ENCODE data around the gene PHTF2.
A peak's percentile ranks its signal among the peaks of the same experiment; 100 is the strongest.
"Not testable (repeated sequence)": the region's sequence is repeated elsewhere in the genome, so short reads cannot be mapped to it uniquely, and the experiment has no call there.

The PHTF2 gene

DNA sequence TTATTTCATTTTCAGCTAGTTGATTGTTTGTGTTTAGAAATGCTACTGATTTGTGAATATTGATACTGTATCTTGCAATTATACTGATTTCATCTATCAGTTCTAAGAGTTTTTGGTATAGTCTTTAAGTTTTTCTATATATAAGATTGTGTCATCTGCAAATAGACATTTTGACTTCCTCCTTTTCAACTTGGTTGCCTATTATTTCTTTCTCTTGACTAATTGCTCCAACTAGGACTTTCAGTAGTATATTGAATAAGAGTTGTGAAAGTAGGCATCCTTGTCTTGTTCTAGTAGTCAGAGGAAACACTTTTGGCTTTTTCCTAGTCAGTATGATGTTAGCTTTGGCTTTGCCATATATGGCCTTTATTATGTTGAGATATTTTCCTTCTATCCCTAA, 20.4 kb downstream of the PHTF2 start:
- FAIRE-seq: no peak
- no peak for DNase-seq (ENCODE audit: insufficient read length)
- TF ChIP-seq POLR2AphosphoS5 (IDR thresholded peaks at IDR 0.05; ENCODE audit: low read depth, low read length): no peak
- no peak for TF ChIP-seq TAF1 (IDR thresholded peaks at IDR 0.05; ENCODE audit: borderline replicate concordance, low read depth, low read length)
- no peak for TF ChIP-seq POLR2A (IDR thresholded peaks at IDR 0.05; ENCODE audit: low read depth, low read length)

DNA sequence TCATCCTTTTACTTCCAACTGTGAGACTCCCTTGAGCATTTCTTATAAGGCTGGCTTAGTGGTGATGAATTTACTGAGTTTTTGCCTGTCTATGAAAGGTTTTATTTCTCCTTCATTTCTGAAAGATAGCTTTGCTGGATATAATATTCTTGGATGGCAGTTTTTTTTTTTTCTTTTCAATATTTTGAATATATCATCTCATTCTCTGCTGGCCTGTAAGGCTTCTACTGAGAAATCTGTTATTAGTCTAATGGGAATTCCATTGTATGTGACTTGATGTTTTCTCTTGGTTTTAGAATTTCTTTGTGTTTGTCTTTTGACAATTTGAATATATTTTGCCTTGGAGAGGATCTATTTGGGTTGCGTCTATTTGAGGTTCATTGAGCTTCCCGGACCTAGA, 22.4 kb downstream of the PHTF2 start:
- TF ChIP-seq POLR2AphosphoS5 (IDR thresholded peaks at IDR 0.05; ENCODE audit: low read depth, low read length) (no peak), TAF1 (IDR thresholded peaks at IDR 0.05; ENCODE audit: borderline replicate concordance, low read depth, low read length) (no peak), POLR2A (IDR thresholded peaks at IDR 0.05; ENCODE audit: low read depth, low read length) (no peak)
- DNase-seq (ENCODE audit: insufficient read length) (no peak), FAIRE-seq (no peak)

DNA sequence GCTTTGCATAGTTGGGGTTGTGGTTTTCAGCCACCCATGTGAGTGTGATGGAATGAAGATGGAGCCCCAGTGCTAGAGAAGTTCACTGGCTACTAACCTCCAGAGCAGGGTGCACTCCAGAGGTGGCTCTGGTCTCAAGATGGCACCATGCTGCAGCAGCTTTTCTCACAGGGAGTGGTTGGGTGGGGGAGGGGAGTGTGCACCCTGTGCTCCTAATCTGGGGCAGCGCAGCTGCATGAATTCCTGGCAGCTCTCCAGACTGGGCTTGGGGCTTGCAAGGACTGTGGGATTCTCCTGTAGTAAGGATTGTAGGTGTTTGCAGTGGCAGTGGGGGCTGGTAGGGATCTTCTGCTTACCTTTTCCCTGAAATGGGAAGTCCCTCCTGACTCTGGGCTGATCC, 23.7 kb downstream of the PHTF2 start:
- FAIRE-seq (no peak), DNase-seq (ENCODE audit: insufficient read length) (no peak)
- no peak for TF ChIP-seq POLR2AphosphoS5 (IDR thresholded peaks at IDR 0.05; ENCODE audit: low read depth, low read length)
- no peak for TF ChIP-seq POLR2A (IDR thresholded peaks at IDR 0.05; ENCODE audit: low read depth, low read length)
- TF ChIP-seq TAF1 (IDR thresholded peaks at IDR 0.05; ENCODE audit: borderline replicate concordance, low read depth, low read length): no peak

DNA sequence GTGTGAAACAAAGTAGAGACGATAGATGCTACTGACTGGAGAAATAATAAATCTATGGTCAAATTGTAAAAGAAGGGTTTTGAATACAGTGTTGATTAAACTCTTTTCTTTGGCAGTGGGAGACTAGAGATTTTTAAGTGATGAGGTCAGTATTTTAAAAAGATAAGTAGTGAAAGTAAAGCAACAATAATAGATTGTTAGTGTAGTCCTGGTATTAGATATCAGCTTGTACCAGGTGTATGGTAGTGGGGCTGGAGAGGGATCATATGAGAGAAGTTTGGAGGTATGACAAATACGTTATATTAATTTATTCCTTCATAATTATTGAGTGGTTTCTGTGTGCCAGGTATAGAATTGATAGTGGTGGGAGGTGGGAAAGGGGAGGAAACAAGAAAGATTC, 25.2 kb downstream of the PHTF2 start:
- FAIRE-seq (no peak), DNase-seq (ENCODE audit: insufficient read length) (no peak)
- TF ChIP-seq POLR2AphosphoS5 (IDR thresholded peaks at IDR 0.05; ENCODE audit: low read depth, low read length): no peak
- TF ChIP-seq TAF1 (IDR thresholded peaks at IDR 0.05; ENCODE audit: borderline replicate concordance, low read depth, low read length): no peak

DNA sequence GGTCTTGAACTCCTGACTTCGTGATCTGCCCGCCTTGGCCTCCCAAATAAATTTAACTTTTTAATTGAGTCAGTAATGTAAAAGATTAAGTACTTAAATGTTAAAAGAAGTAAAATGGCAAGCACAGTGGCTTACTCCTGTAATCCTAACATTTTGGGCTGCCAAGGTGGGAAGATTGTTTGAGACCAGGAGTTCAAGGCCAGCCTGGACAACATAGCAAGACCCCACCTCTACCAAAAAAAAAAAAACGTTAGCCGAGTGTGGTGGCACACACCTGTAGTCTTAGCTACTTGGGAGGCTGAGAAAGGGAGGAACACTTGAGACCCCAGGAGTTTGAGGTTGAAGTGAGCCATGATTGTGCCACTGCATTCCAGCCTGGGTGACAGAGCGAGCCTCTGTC, 26.1 kb downstream of the PHTF2 start:
- FAIRE-seq (no peak), DNase-seq (ENCODE audit: insufficient read length) (no peak)
- TF ChIP-seq TAF1 (IDR thresholded peaks at IDR 0.05; ENCODE audit: borderline replicate concordance, low read depth, low read length): no peak
- TF ChIP-seq POLR2AphosphoS5 (IDR thresholded peaks at IDR 0.05; ENCODE audit: low read depth, low read length): no peak
- no peak for TF ChIP-seq POLR2A (IDR thresholded peaks at IDR 0.05; ENCODE audit: low read depth, low read length)

DNA sequence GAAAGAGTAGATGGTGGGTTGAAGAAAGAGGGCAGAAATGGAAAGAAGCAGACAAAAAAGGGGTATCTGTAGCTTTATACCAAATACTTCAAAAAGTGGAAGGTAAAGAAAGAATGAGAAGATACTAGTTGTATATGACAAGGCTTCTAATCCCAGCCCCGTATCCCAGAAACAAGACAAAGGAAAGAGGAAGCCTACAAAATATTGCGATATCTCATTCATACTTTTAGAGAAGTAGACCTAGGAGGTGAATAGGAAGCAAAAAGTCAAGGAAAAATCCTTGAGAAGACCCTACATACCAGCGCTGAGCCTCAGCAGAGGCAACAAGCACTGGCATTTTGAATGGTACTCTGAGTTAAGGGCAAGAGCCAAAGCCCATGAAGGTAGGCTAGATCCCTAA, 26.6 kb downstream of the PHTF2 start:
- FAIRE-seq: no peak
- DNase-seq (ENCODE audit: insufficient read length): no peak
- no peak for TF ChIP-seq TAF1 (IDR thresholded peaks at IDR 0.05; ENCODE audit: borderline replicate concordance, low read depth, low read length)
- TF ChIP-seq POLR2AphosphoS5 (IDR thresholded peaks at IDR 0.05; ENCODE audit: low read depth, low read length): no peak
- TF ChIP-seq POLR2A (IDR thresholded peaks at IDR 0.05; ENCODE audit: low read depth, low read length): no peak

DNA sequence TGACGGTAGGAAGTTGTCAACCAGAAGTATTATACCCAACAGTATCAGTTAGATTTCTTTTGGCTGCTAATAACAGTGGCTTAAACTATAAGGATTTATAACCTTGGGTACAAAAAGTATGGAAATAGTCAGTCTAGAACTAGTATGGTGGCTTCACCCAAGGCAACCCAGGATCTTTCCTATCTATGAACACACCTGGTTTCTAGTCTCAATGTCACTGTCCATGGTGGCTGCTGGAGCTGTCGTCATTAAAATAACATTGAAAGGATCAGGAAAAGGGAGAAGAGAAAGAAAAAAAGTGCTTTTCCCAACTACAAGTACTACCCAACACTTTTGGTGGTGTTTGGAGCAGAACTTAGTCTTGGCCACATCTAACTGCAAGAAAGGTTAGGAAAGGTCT, 27.7 kb downstream of the PHTF2 start:
- TF ChIP-seq POLR2A (IDR thresholded peaks at IDR 0.05; ENCODE audit: low read depth, low read length) (no peak), POLR2AphosphoS5 (IDR thresholded peaks at IDR 0.05; ENCODE audit: low read depth, low read length) (no peak), TAF1 (IDR thresholded peaks at IDR 0.05; ENCODE audit: borderline replicate concordance, low read depth, low read length) (no peak)
- FAIRE-seq (no peak), DNase-seq (ENCODE audit: insufficient read length) (no peak)

DNA sequence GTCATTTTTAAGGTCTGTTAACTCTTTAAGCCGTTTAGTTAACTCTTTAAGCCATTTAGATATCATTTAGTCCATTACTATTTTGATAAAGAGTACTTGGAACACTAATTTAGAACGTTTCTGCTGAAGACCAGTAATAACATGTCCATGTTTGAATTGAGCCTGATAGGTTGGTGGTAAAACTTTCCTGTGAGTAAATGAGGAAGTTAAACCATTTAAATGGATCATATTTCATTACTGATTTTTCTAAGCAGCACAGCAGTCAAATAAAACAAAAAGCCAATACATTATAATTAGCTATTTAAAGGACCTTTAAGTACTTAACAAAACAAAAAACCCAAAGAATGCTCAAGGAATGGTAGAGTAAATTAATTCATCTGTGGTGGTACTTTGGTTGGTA, 29.4 kb downstream of the PHTF2 start:
- no peak for TF ChIP-seq POLR2AphosphoS5 (IDR thresholded peaks at IDR 0.05; ENCODE audit: low read depth, low read length)
- no peak for TF ChIP-seq POLR2A (IDR thresholded peaks at IDR 0.05; ENCODE audit: low read depth, low read length)
- no peak for TF ChIP-seq TAF1 (IDR thresholded peaks at IDR 0.05; ENCODE audit: borderline replicate concordance, low read depth, low read length)
- DNase-seq (ENCODE audit: insufficient read length): no peak
- no peak for FAIRE-seq

DNA sequence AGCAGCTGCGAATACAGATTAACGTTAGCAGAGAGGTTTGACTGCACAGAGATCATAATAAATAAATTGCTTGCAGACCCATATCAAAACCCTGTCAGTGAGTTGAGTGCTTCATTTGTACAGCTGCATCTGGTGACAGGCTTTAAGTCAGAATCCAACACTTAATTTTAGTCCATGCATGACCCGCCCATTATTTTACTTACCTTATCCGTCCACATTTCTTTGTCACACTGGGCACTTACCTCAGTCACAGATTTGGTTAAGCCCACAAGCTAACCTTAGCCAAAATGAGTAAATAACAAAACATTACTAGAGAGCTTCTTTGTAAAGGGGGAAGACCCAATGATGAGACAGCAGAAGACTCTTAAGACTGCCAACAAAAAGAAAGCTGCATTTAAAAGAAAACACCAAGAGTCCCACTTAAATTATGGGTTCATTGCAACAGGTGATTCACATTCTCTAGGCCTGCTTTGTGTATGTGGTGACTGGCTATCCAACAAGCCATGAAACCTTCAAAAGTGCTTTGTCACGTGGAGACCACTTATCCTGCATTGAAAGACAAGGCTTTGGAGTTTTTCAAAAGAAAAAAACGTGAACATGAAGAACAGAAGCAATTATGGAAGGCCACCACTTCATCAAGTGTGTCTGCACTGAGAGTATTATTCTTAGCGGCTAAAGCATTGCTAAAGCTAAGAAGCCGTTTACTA, 32.2 kb downstream of the PHTF2 start:
- DNase-seq (ENCODE audit: insufficient read length): no peak
- TF ChIP-seq POLR2AphosphoS5 (IDR thresholded peaks at IDR 0.05; ENCODE audit: low read depth, low read length) (no peak), TAF1 (IDR thresholded peaks at IDR 0.05; ENCODE audit: borderline replicate concordance, low read depth, low read length) (no peak), POLR2A (IDR thresholded peaks at IDR 0.05; ENCODE audit: low read depth, low read length) (no peak)
- peak; percentile 21 for FAIRE-seq

DNA sequence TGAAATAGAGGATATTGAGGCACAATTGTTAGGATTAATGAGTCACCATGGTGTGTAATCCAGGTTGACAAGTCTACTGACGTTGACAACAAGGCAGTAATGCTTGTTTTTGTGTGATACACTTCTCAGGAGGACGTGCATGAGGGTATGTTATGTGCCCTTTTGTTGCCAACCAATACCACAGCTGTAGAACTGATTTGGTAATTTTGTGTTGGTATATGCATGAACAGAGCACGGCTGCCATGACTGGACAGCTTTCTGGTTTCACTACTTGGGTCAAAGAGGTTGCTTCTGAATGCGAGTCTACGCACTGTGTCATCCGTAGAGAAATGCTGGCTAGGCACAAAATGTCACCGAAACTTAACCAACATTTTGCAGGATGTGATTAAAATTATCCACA, 32.9 kb downstream of the PHTF2 start:
- TF ChIP-seq POLR2A (IDR thresholded peaks at IDR 0.05; ENCODE audit: low read depth, low read length) (no peak), POLR2AphosphoS5 (IDR thresholded peaks at IDR 0.05; ENCODE audit: low read depth, low read length) (no peak), TAF1 (IDR thresholded peaks at IDR 0.05; ENCODE audit: borderline replicate concordance, low read depth, low read length) (no peak)
- DNase-seq (ENCODE audit: insufficient read length) (no peak), FAIRE-seq (no peak)

DNA sequence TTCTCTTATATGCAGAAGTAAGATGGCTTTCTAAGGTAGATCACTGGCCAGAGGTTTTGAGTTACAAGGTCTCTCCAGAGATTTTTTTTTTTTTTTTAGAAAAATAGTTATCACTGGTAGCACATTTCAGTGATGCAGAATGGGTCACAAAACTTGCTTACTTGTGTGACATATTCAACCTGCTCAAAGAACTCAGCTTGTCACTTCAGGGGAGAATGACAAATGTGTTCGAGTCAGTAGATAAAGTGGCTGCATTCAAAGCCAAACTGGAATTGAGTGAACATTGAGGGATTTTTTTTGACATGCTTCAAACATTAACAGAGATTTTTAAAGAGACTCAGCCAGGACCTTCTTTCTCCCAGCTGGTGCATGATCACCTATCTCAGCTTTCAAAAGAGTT, 33.4 kb downstream of the PHTF2 start:
- TF ChIP-seq POLR2AphosphoS5 (IDR thresholded peaks at IDR 0.05; ENCODE audit: low read depth, low read length) (no peak), POLR2A (IDR thresholded peaks at IDR 0.05; ENCODE audit: low read depth, low read length) (no peak), TAF1 (IDR thresholded peaks at IDR 0.05; ENCODE audit: borderline replicate concordance, low read depth, low read length) (no peak)
- FAIRE-seq (no peak), DNase-seq (ENCODE audit: insufficient read length) (no peak)

DNA sequence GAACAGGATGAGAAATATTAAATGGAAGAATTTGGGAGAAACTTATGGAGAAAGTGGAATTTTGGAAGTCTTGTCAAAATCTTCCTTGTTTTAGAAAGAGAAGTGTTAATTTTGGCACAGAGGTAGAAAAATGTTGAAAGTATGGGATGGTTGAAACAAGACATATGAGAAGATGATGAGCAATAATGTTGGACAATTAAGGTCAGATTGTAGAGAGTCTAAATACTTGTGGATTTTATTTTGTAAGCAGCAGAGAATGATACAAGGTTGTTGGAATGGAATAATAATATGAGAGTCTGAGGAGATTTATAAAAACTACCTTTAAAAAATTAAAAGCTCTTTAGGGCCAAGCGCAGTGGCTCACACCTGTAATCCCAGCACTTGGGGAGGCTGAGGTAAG, 34.6 kb downstream of the PHTF2 start:
- TF ChIP-seq POLR2AphosphoS5 (IDR thresholded peaks at IDR 0.05; ENCODE audit: low read depth, low read length) (no peak), TAF1 (IDR thresholded peaks at IDR 0.05; ENCODE audit: borderline replicate concordance, low read depth, low read length) (no peak), POLR2A (IDR thresholded peaks at IDR 0.05; ENCODE audit: low read depth, low read length) (no peak)
- no peak for FAIRE-seq
- no peak for DNase-seq (ENCODE audit: insufficient read length)

DNA sequence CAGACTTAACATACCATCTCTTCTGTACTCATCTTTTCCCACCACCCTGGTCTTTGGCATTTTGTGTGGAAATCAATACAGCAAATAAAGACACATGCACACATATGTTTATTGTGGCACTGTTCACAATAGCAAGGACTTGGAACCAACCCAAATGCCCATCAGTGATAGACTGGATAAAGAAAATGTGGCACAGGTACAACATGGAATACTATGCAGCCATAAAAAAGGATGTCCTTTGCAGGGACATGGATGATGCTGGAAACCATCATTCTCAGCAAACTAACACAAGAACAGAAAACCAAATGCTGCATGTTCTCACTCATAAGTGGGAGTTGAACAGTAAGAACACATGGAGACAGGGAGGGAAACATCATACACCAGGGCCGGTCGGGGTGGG, 37.9 kb downstream of the PHTF2 start:
- not testable (repeated sequence) for FAIRE-seq; DNase-seq (ENCODE audit: insufficient read length)

Data from GM12892 (cell line).